ENCODE measurements around the gene PRSS12.
A peak's percentile ranks its signal among the peaks of the same experiment; 100 is the strongest.
"Not testable (repeated sequence)": the region's sequence is repeated elsewhere in the genome, so short reads cannot be mapped to it uniquely, and the experiment has no call there.

PRSS12 gene

GRCh38 chr4:118352843-118353533 is at the start of gene PRSS12:
TSS of gene PRSS12 (minus strand) at chr4:118353003. CDS start at chr4:118352720, 283 bp downstream.
- DNase-seq: peak; percentile 35

GRCh38 chr4:118400356-118400755 is 47.6 kb upstream of the PRSS12 start:
- DNase-seq: no peak

- not testable (repeated sequence) for DNase-seq
Observed at GRCh38 chr4:118399883-118400282, 47.1 kb upstream of the PRSS12 start.

- no peak for DNase-seq
Observed at GRCh38 chr4:118398226-118399090, 45.7 kb upstream of the PRSS12 start.

- no peak for DNase-seq
Observed at GRCh38 chr4:118397623-118397979, 44.8 kb upstream of the PRSS12 start.

- DNase-seq: no peak
Observed at GRCh38 chr4:118396881-118397622, 44.2 kb upstream of the PRSS12 start.

GRCh38 chr4:118395057-118395644 is 42.3 kb upstream of the PRSS12 start:
- DNase-seq: no peak

GRCh38 chr4:118392509-118392908 is 39.7 kb upstream of the PRSS12 start:
- DNase-seq: not testable (repeated sequence)

GRCh38 chr4:118390121-118390520 is 37.3 kb upstream of the PRSS12 start:
- no peak for DNase-seq

GRCh38 chr4:118389721-118390120 is 36.9 kb upstream of the PRSS12 start:
- DNase-seq: no peak

GRCh38 chr4:118388606-118389005 is 35.8 kb upstream of the PRSS12 start:
- DNase-seq: no peak

GRCh38 chr4:118381902-118382301 is 29.1 kb upstream of the PRSS12 start:
- DNase-seq: no peak

- no peak for DNase-seq
Observed at GRCh38 chr4:118373614-118374255, 20.9 kb upstream of the PRSS12 start.

- no peak for DNase-seq
Observed at GRCh38 chr4:118372251-118372650, 19.4 kb upstream of the PRSS12 start.

- no peak for DNase-seq
Observed at GRCh38 chr4:118369231-118369630, 16.4 kb upstream of the PRSS12 start.

- DNase-seq: no peak
Observed at GRCh38 chr4:118367872-118368271, 15.1 kb upstream of the PRSS12 start.

GRCh38 chr4:118367361-118367760 is 14.6 kb upstream of the PRSS12 start:
- DNase-seq: no peak

- no peak for DNase-seq
Observed at GRCh38 chr4:118363166-118363565, 10.4 kb upstream of the PRSS12 start.

- no peak for DNase-seq
Observed at GRCh38 chr4:118361192-118361591, 8.4 kb upstream of the PRSS12 start.

GRCh38 chr4:118360106-118360505 is 7.3 kb upstream of the PRSS12 start:
- no peak for DNase-seq

GRCh38 chr4:118357601-118358000 is 4.8 kb upstream of the PRSS12 start:
- no peak for DNase-seq

- DNase-seq: no peak
Observed at GRCh38 chr4:118356731-118357130, 3.9 kb upstream of the PRSS12 start.

GRCh38 chr4:118356111-118356510 is 3.3 kb upstream of the PRSS12 start:
- no peak for DNase-seq
